Measurements from ENCODE around the gene PHKA1.

DNA sequence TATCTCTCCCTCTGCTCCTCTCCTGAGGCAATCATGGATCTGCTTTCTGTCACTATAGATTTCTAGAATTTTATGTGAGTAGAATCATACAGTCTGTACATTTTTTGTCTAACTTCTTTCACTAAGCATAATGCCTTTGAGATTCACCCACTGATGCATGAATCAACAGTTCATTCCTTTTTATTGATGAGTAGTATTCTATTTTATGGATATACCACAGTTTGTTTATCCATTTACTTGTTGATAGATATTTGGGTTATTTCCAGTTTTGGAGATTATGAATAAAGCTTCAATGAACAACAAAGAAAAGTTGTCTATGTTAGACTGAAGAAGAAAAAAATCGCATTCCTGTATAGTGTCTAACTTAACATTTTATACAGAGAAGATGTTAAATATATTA, 30.5 kb downstream of the PHKA1 start:
- TF ChIP-seq, protein P1, sequence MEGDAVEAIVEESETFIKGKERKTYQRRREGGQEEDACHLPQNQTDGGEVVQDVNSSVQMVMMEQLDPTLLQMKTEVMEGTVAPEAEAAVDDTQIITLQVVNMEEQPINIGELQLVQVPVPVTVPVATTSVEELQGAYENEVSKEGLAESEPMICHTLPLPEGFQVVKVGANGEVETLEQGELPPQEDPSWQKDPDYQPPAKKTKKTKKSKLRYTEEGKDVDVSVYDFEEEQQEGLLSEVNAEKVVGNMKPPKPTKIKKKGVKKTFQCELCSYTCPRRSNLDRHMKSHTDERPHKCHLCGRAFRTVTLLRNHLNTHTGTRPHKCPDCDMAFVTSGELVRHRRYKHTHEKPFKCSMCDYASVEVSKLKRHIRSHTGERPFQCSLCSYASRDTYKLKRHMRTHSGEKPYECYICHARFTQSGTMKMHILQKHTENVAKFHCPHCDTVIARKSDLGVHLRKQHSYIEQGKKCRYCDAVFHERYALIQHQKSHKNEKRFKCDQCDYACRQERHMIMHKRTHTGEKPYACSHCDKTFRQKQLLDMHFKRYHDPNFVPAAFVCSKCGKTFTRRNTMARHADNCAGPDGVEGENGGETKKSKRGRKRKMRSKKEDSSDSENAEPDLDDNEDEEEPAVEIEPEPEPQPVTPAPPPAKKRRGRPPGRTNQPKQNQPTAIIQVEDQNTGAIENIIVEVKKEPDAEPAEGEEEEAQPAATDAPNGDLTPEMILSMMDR (IDR thresholded peaks at IDR 0.05; ENCODE audit: low read length), result no peak
- TF ChIP-seq EZH2 (optimal IDR thresholded peaks at IDR 0.05; ENCODE audit: low read depth, low read length), result no peak
- no peak for TF ChIP-seq EZH2phosphoT487 (IDR thresholded peaks at IDR 0.05; ENCODE audit: low read length)
